ENCODE measurements around the gene EIF5A.

EIF5A gene

GRCh38 chr17:7293816-7294613 is 13.4 kb upstream of the EIF5A start:
- no peak for TF ChIP-seq CTCF (IDR thresholded peaks at IDR 0.05; ENCODE audit: borderline replicate concordance, insufficient read depth, low read depth, low read length)
- H3K4me3 ChIP-seq (ENCODE audit: low read depth, low read length), result no peak overlapping the region

GRCh38 chr17:7294614-7295153 is 12.7 kb upstream of the EIF5A start, which contains the start of gene YBX2:
TSS of gene YBX2 (minus strand) at chr17:7294639. CDS start at chr17:7294500, 139 bp downstream.
- TF ChIP-seq CTCF (IDR thresholded peaks at IDR 0.05; ENCODE audit: borderline replicate concordance, insufficient read depth, low read depth, low read length), result no peak
- H3K4me3 ChIP-seq (ENCODE audit: low read depth, low read length), result peak within 1 kb of the TSS; percentile 40

GRCh38 chr17:7295230-7296180 is 11.9 kb upstream of the EIF5A start:
- peak overlapping the region; percentile 40 for H3K4me3 ChIP-seq (ENCODE audit: low read depth, low read length)
- no peak for TF ChIP-seq CTCF (IDR thresholded peaks at IDR 0.05; ENCODE audit: borderline replicate concordance, insufficient read depth, low read depth, low read length)

- peak; percentile 95 for TF ChIP-seq CTCF (IDR thresholded peaks at IDR 0.05; ENCODE audit: borderline replicate concordance, insufficient read depth, low read depth, low read length)
- no peak overlapping the region for H3K4me3 ChIP-seq (ENCODE audit: low read depth, low read length)
Measured at GRCh38 chr17:7296189-7296861, 11.1 kb upstream of the EIF5A start.

- no peak for TF ChIP-seq CTCF (IDR thresholded peaks at IDR 0.05; ENCODE audit: borderline replicate concordance, insufficient read depth, low read depth, low read length)
- no peak overlapping the region for H3K4me3 ChIP-seq (ENCODE audit: low read depth, low read length)
Measured at GRCh38 chr17:7304179-7304578, 3.2 kb upstream of the EIF5A start.

- no peak for TF ChIP-seq CTCF (IDR thresholded peaks at IDR 0.05; ENCODE audit: borderline replicate concordance, insufficient read depth, low read depth, low read length)
- peak overlapping the region; percentile 91 for H3K4me3 ChIP-seq (ENCODE audit: low read depth, low read length)
Measured at GRCh38 chr17:7307686-7308624, 527 bp downstream of the EIF5A start.

Data from GM12875 (cell line).